Esophagus mucosa (tissue), 1 donor: ENCODE results near the gene GNG4. TPM values are rescaled to one million over a fixed set of nuclear protein-coding genes. Genes with fewer than 3 reads are reported as not detected.
A peak's percentile ranks its signal among the peaks of the same experiment; 100 is the strongest.
"Not testable (repeated sequence)": the region's sequence is repeated elsewhere in the genome, so short reads cannot be mapped to it uniquely, and the experiment has no call there.

ENCODE experiments used
- ATAC-seq: fragments of 200-7000 bp; cut with Tn5 transposase; one replicate; pipeline ENCODE4 v1.9.1; 2020
- total RNA-seq: library from RNA; stranded (reverse); gene quantifications from one replicate; pipeline ENCODE4 v1.2.4, GENCODE V29; 2023
- donor health status: DM: yes; HTN: yes; CAD: no.

Gene GNG4
- total RNA-seq, 1 donor from 2014 or later: 7.2 TPM

DNA sequence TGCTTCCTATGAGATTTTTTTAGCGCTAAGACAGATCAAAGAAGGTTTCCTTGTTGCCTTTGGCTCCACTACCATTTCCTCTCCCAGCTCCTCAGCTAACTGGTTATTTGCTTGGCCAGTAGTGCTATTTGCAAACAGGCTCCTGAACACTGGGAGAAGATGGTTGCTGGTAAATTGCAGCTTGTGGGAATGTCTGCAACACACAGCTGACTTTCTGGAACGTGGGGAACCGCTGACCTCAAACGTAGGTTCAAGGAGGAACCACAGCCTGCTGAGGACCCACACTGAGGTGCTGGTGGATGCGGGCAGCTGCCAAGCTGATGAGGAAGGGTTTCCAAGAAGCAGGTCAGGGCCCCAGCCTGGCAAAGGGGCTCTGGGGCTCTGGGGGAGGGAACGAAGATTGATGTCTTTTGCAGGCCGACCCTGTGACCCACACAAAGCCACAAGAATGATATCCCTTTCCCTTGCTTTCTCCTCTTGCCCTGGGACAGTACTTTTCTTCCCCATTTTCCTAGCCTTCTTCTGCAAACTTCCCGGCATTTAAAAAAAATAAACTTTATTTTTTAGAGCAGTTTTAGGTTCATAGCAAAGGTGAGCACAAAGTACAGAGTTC, 24.8 kb downstream of the GNG4 start:
- ATAC-seq: no peak

DNA sequence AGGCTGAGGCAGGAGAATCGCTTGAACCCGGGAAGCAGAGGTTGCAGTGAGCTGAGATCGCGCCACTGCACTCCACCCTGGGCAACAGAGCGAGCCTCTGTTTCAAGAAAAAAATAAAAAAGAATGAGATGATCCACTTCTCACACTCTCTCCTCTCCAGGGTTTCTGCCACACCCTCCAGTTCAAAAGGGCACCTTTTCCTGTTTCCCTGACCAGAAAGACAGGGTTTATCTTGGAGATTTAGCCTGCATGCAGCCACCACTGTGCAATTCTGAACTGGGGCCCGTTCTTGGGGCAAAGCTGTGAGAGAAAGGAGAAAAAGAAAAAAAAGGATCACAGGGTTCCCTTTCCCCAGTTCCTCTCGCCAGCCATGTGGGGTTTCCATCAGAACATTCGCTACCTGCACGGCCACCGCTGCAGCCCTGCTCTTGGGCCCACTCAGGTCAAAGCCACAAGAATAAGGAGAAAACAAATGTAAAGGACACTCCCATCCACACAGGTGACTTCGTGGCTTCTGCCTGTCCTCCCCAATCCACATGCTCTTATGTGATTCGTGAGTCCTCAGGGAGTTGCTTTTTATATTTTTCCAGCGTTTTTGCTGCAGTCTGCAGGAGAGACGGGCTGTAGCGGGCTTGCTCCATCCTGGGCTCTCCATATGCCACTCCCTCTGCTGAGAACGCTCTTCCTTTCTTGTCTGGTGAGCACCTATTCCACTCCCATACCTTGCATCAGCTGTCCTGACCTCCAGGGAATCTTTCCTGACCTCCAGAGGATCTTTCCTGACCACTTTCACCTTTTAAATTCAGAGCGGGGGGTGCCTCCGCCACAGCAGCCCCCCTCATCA, 26.4 kb downstream of the GNG4 start:
- ATAC-seq: peak; percentile 78

DNA sequence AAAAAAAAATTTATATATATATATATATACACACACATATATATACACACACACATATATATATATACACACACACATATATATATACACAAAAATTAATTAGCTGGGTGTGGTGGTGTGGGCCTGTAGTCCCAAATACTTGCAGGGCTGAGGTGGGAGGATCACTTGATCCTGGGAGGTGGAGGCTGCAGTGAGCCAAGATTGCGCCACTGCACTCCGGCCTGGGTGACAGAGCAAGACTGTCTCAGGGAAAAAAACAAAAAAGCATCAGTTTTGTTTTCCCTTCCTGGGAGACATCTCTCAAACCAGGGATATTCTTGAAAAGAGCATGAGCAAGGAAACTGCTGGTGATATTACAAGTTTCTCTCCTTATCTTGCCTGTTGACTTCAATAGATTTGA, 30.4 kb downstream of the GNG4 start:
- not testable (repeated sequence) for ATAC-seq

DNA sequence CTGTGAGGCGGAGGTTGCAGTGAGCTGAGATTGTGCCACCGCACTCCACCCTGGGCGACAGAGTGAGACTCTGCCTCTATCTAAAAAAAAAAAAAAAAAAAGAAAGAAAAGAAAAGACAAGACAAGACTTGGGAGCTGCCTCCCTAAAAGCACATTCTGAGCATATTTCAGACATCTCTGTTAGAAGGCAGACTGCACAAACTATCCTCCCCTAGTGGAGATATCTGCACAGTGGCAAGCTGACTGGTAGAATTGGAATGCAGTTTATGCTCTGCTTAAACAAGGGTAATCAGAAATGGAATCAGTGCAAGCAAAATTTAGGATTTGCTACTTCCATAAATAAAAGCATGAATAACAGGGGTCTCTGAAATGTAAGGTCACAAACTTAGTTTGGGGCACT, 31.8 kb downstream of the GNG4 start:
- ATAC-seq: no peak

- ATAC-seq: no peak
These were observed 32.4 kb downstream of the GNG4 start for GRCh38 chr1:235617140-235617539.

DNA sequence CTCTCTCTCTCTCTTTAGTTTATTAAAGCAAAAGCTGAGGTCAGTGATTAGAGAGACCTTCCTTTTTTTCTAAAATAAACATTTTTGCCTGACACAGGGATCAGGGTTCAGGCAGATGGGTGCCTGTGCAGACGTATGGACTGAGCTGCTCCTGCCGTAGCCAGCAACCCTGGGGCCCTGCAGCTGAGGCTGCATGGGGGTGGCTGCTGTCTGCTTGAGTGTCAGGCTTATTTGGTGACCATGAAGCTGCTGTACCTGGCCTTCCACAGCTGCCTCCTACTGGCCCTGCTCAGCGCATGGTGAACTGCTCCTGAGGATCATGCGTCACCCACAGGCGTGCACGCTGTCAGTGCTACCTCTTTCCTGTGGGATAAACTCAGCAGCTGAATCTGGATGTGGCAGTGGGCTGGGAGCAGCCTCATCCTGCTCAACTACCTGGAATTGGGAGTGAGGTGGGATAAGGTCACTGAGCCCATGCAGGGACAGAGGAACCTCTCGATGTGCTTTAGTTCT, 35.1 kb downstream of the GNG4 start:
- peak; percentile 27 for ATAC-seq

- ATAC-seq: peak; percentile 73
These were observed 36.0 kb downstream of the GNG4 start for GRCh38 chr1:235613602-235614001.

DNA sequence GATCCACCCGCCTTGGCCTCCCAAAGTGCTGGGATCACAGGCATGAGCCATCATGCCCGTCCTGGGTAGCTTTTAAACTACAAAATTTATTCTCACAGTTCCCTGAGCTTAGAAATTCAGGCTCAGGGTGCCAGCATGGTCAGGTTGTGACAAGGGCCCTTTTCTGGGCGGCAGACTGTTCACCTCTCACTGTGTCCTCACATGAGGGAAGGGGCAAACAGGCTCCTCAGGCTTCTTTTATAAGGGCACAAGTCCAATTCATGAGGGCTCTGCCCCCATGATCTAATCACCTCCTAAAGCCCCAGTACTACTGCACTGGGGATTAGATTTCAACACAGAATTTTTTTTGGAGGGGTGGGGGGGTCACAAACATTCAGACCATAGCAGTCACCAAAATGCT, 36.8 kb downstream of the GNG4 start:
- ATAC-seq: no peak

GRCh38 chr1:235610157-235610556, 39.4 kb downstream of the GNG4 start:
- ATAC-seq: no peak

- peak; percentile 77 for ATAC-seq
These were observed 41.3 kb downstream of the GNG4 start for GRCh38 chr1:235608278-235608677.

GRCh38 chr1:235607284-235607683, 42.3 kb downstream of the GNG4 start:
- no peak for ATAC-seq

GRCh38 chr1:235601104-235601503, 48.5 kb downstream of the GNG4 start:
- ATAC-seq: no peak

DNA sequence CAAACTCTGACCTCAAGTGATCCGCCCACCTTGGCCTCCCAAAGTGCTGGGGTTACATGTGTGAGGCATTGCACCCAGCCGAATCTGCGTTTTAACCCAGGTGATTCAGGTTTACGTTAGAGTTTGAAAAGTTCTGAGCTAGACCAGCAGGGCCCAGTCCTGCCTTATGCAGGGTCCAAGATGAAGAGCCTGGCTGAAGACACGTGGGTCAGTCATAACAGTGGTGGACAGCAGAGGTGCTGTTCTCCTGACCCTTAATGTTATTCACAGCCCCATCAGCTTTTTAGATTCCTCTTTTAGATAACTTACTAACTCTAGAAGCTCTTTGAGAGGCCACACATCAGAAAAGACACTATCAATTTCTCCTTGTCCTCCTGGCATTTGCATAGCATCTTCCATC, 50.0 kb downstream of the GNG4 start:
- ATAC-seq: no peak

DNA sequence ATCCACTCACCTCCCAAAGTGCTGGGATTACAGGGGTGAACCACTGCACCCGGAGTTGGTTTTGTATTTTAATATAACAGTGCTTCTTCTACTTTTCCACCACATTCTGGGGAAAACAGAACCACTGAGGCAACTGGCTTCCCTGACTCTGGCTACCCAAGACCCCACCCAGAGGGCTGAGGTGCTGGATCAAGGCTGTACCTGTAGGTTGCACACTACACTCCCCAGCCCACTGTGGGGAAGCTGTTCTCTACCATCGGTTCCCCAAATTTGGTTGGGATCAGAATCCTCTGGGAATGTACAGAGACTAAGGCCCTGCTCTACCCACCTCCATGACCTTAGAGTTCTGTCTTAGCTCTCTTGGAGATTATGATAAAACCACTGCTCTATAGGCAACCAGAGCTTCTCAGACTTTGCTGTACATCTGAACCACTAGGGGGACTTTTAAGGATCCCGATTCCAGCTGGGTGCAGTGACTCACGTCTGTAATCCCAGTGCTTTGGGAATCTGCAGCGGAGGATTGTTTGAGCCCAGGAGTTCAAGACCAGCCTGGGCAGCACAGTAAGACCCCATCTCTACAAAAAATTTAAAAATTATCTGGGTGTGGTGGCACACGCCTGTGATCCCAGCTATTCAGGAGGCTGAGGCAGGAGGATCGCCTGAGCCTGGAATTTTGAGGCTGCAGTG, 51.6 kb downstream of the GNG4 start:
- peak; percentile 46 for ATAC-seq

DNA sequence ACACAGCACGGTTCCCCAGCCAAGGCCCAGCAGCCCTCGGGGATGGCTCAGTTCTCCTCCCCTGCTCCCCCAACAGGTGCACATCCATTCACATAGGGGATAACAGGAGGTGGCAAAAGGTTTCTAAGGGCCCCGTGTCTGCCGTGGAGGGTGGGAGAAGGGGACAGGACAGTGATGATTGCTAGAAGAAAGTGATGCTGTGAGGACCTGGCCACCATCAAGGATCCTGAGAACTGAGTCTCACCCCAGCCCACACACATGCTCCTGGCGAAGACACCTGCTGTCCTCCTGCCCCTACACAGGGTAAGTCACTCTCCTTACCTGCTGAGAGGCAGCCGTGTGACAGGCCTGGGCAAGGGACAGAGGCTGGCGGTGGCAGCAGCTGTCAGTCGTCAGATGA, 54.5 kb downstream of the GNG4 start:
- ATAC-seq: no peak

DNA sequence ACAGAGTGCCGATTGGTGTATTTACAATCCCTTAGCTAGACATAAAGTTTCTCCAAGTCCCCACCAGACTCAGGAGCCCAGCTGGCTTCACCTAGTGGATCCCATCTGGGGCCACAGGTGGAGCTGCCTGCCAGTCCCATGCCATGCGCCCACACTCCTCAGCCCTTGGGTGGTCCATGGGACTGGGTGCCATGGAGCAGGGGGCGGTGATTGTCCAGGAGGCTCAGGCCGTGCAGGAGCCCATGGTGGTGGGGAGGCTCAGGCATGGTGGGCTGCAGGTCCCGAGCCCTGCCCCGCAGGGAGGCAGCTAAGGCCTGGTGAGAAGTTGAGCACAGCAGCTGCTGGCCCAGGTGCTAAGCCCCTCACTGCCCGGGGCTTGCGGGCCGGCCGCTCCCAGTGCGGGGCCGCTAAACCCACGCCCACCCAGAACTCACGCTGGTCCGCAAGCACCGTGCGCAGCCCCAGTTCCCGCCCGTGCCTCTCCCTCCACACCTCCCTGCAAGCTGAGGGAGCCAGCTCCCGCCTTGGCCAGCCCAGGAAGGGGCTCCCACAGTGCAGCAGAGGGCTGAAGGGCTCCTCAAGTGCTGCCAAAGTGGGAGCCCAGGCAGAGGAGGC, 55.2 kb downstream of the GNG4 start:
- ATAC-seq: not testable (repeated sequence)

DNA sequence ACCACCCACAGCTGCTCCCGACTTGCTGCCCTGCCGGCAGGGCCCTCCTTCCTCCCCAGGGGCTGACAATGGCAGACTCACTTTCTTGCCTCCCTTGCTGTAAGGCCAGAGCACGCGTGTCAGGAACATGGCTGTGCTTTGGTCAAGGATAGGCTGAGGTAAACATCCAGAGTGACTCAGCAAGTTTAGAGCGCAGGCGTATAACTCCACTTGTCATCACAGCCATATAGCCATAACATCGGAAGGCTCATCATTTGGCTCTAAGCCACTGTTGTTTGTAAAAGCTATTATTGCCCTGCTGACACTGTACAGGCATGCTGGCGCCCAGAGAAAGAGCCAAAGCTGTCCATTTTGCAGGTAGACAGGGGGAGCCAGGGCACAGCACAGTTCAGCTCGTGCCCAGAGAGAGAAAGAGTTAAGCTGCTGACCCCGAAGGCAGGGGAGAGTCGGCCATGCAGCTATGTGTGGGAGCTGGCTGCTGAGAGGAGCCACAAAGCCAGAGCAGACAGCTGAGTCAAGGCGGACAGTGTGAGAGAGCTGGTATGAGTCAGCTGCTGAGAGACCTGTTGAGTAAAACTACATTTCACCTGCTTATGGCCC, 60.6 kb downstream of the GNG4 start:
- ATAC-seq: peak; percentile 54

DNA sequence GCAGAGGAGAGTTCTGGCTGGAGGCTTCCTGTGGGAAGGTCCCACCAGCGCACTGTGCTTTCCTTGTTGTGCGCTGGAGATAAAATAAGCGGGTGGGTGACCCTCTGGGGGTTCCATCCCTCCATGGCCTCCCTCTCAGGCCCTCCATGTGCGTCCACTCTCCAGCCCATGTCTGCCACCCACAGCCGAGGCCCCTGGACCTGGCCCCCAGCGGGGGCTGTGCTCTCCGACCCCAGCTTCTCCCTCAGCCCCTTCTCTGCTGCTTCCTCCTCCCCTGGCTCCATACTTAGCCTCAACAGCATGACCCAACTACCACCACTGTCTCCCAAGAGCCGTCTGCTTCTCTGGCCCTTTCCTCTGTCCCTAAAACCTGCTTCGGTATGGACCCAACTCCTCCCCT, 61.4 kb downstream of the GNG4 start:
- ATAC-seq: no peak

DNA sequence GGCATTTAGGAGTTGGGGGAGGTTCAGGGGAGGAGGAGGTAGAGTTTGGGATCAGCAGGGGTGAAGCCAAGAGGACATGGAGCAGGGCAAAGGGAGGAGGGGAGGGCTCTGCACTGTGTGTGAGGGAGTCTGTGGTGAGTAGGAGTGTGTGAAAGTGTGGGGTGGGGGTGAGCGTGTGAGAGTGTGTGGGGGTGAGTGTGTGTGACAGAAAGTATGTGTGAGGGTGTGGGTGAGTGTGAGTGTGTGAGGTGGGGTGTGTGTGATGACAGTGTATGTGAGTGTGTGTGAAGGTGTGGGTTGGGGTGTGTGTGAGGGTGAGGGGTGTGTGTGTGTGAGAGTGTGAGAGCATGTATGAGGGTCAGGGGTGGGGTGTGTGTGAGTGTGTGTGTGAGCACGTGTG, 62.6 kb downstream of the GNG4 start:
- no peak for ATAC-seq

DNA sequence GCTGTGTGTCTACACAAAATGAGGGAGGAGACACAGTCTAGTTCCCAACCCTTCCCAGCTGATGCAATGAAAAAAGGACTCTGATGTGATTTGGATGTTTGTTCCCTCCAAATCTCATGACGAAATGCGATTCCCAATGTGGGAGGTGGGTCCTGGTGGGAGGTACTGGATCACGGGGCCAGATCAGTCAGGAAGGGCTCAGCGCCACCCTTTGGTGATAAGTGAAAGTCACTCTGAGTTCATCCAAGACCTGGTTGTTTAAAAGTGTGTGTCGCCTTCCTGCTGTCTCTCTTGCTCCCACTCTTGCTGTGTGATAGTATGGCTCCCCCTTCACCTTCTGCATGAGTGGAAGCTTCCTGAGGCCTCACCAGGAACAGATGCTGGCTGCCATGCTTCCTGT, 63.2 kb downstream of the GNG4 start:
- ATAC-seq: no peak

GRCh38 chr1:235584973-235585372, 64.6 kb downstream of the GNG4 start:
- ATAC-seq: no peak

GRCh38 chr1:235583511-235584001, 66.0 kb downstream of the GNG4 start:
- peak; percentile 43 for ATAC-seq
